B cell (primary cell): ENCODE measurements around the gene PARP3. TPM values are rescaled to one million over a fixed set of nuclear protein-coding genes. Genes with fewer than 3 reads are reported as not detected.

ENCODE experiments used
- ATAC-seq: fragments of 200-7000 bp; cut with Tn5 transposase; one replicate; pipeline ENCODE4 v1.10.0; 2021; ENCODE audit warnings: low read depth, mild to moderate bottlenecking, moderate number of reproducible peaks, moderate library complexity
- CTCF ChIA-PET: fragments of 350-600 bp; sonication (Branson Sonifier 250); formaldehyde crosslinking; loops from one replicate; lab custom pipeline; 2021; ENCODE audit warnings: antibody characterized with exemption, inconsistent platforms; lab: Charles Lee
- POLR2A ChIA-PET: fragments of 350-600 bp; sonication (Branson Sonifier 250); formaldehyde crosslinking; loops from one replicate; lab custom pipeline; 2021; ENCODE audit warnings: antibody characterized with exemption; lab: Charles Lee
- DNase-seq: peaks from one replicate; pipeline ENCODE4 v3.0.0; 2013
- H2AFZ ChIP-seq: 2 replicates; pipeline ENCODE4 v1.6.1; 2012; ENCODE audit warnings: mild to moderate bottlenecking, low read depth, low read length; ENCODE audit not compliant: insufficient read depth, poor library complexity, severe bottlenecking
- H3K27ac ChIP-seq, 2 donors: 1 replicate in 1 of 2; 2 replicates in 1 of 2; pipeline ENCODE4 v1.5.1; 2012 to 2013; ENCODE audit warnings: low read length in 2 of 2, mild to moderate bottlenecking in 2 of 2, moderate library complexity in 1 of 2
- H3K27me3 ChIP-seq, 4 experiments: fragments of 200-600 bp in 1 of 4; sonication (generic) in 1 of 4; replicated peaks in 1 of 4; 1 replicate in 2 of 4; 2 replicates in 2 of 4; pipeline versions ENCODE4 v1.6.1 to v1.7.0; 2013 to 2016; ENCODE audit warnings: low read length in 3 of 4, mild to moderate bottlenecking in 2 of 4, mixed read lengths in 1 of 4, moderate library complexity in 1 of 4; ENCODE audit not compliant: insufficient read depth in 4 of 4, control insufficient read depth in 3 of 4; ENCODE audit errors: control extremely low read depth in 1 of 4
- H3K36me3 ChIP-seq, 2 experiments: replicated peaks in 1 of 2; 1 replicate in 1 of 2; 2 replicates in 1 of 2; pipeline versions ENCODE4 v1.6.1 to v1.7.1; 2013; ENCODE audit warnings: low read length in 1 of 2; ENCODE audit not compliant: insufficient read depth in 2 of 2, control insufficient read depth in 1 of 2; ENCODE audit errors: control extremely low read depth in 1 of 2, extremely low read depth in 1 of 2
- H3K4me1 ChIP-seq, 2 donors: fragments of 200-600 bp in 1 of 2; sonication (generic) in 1 of 2; 1 replicate in 1 of 2; 2 replicates in 1 of 2; pipeline versions ENCODE4 v1.5.1 to v1.6.1; 2013 to 2017; ENCODE audit warnings: low read length in 2 of 2; ENCODE audit not compliant: control insufficient read depth in 2 of 2, insufficient read depth in 2 of 2
- H3K4me2 ChIP-seq: replicated peaks from 2 replicates; pipeline ENCODE3; 2012; ENCODE audit warnings: mild to moderate bottlenecking, low read depth, low read length; ENCODE audit not compliant: poor library complexity, severe bottlenecking
- H3K4me3 ChIP-seq, 5 experiments: fragments of 200-600 bp in 1 of 5; sonication (generic) in 1 of 5; 1 replicate in 3 of 5; 2 replicates in 2 of 5; pipeline versions ENCODE4 v1.5.1 to v1.7.0; 2011 to 2016; ENCODE audit warnings: low read length in 4 of 5, mild to moderate bottlenecking in 4 of 5, low read depth in 2 of 5, control low read depth in 1 of 5, moderate library complexity in 1 of 5; ENCODE audit not compliant: insufficient read depth in 1 of 5; ENCODE audit errors: control extremely low read depth in 1 of 5, extremely low read depth in 1 of 5
- H3K79me2 ChIP-seq: fragments of 200-600 bp; sonication (generic); one replicate; pipeline ENCODE4 v1.6.0; 2016; ENCODE audit warnings: low read length; ENCODE audit not compliant: control insufficient read depth, insufficient read depth
- H3K9ac ChIP-seq: fragments of 200-600 bp; sonication (generic); 2 replicates; pipeline ENCODE4 v1.6.1; 2017; ENCODE audit warnings: mild to moderate bottlenecking, low read length, moderate library complexity
- H3K9me3 ChIP-seq, 3 donors: one replicate each; pipeline versions ENCODE4 v1.6.1 to v1.7.1; 2013; ENCODE audit warnings: low read length in 2 of 3; ENCODE audit not compliant: control insufficient read depth in 2 of 3, insufficient read depth in 1 of 3; ENCODE audit errors: control extremely low read depth in 1 of 3
- H4K20me1 ChIP-seq: 2 replicates; pipeline ENCODE4 v1.6.0; 2012; ENCODE audit warnings: mild to moderate bottlenecking, low read length; ENCODE audit not compliant: insufficient read depth, control insufficient read depth, poor library complexity, severe bottlenecking
- H3K27ac Mint-ChIP-seq: one replicate; pipeline ENCODE4 v1.8.0; 2021; ENCODE audit warnings: mixed read lengths
- H3K27me3 Mint-ChIP-seq: one replicate; pipeline ENCODE4 v1.8.0; 2021; ENCODE audit warnings: mixed read lengths
- H3K4me1 Mint-ChIP-seq: one replicate; pipeline ENCODE4 v1.8.0; 2021; ENCODE audit warnings: mixed read lengths
- H3K4me3 Mint-ChIP-seq: one replicate; pipeline ENCODE4 v1.8.0; 2021; ENCODE audit warnings: mixed read lengths
- H3K9me3 Mint-ChIP-seq: one replicate; pipeline ENCODE4 v1.8.0; 2022; ENCODE audit warnings: mixed read lengths; ENCODE audit not compliant: insufficient read depth
- EZH2 ChIP-seq: IDR thresholded peaks from 2 replicates; pipeline ENCODE4 v1.6.1; 2012; ENCODE audit warnings: borderline replicate concordance, low read depth, mild to moderate bottlenecking, moderate library complexity, low read length; ENCODE audit not compliant: insufficient read depth, poor library complexity, severe bottlenecking
- WGBS: methylation state at CpG from one replicate; pipeline ENCODE4 v1.1.5; 2013; ENCODE audit warnings: missing lambda C conversion rate; ENCODE audit not compliant: insufficient coverage; 5-methylcytosine and 5-hydroxymethylcytosine counted together
- intact Hi-C: fragments of 100-400 bp; cut with micrococcal nuclease; formaldehyde crosslinking; loops from one replicate; pipeline ENCODE4 v1.10.0; 2022
- polyA plus RNA-seq: library from polyadenylated mRNA; depleted of rRNA; stranded (reverse); fragments of >200 nt; gene quantifications from 2 replicates; pipeline ENCODE4 v1.2.3, GENCODE V29; 2012
- total RNA-seq, 2 donors: library from RNA; stranded (reverse); fragments of 120-200 nt in 1 of 2; gene quantifications; 1 replicate in 1 of 2; 2 replicates in 1 of 2; pipeline versions ENCODE4 v1.2.3 to v1.2.4, GENCODE V29; 2013 to 2022
- TF ChIP-seq, protein P1 (sequence below): fragments of 200-600 bp; IDR thresholded peaks from one replicate; pipeline ENCODE4 v1.8.0; 2022; ENCODE audit warnings: antibody characterized with exemption, mild to moderate bottlenecking

PARP3 gene
- total and polyA plus RNA-seq, 2 donors (not counting 1 experiment from before 2014, with no cell fraction given), result 17.7 to 29.7 TPM

DNA sequence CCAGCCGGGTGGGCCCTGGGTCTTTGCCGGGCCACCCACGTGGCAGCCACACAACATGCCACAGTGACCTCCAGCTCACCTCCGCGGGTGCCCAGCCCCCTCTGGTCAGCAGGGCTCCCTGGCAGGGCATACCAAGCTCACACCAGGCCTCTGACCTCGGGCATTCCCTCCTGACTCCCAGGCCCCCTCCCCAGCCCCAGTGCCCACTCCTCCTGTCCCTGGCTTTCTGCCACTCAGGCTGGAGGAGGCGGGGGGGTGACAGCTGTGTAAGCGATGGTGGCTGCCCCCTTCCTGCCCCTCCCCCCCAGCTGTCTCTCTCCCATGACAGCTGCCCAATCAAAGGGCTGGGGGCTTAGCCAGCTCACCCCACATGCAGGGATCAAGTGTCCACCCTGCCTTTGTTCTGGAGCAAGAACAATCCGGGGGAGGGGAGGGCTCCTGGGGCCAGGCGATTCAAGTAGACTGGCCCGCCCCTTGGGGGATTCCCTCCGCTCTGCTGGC lies 21.8 kb downstream of the PARP3 start:
- Histone ChIP-seq H4K20me1 (no peaks in the 10 kb centered on the region), H3K4me3 (no peak overlapping the region), H3K79me2 (peaks cover 4% of the 10 kb centered on the region), H2AFZ (no peak overlapping the region), H3K36me3 (no peaks in the 10 kb centered on the region), H3K27ac (no peak overlapping the region), H3K4me2 (no peak overlapping the region), H3K4me1 (peaks cover 6 to 20% of the 10 kb centered on the region in 2 donors), H3K9me3 (no peaks in the 10 kb centered on the region), H3K9ac (no peak overlapping the region), H3K27me3 (no peaks in the 10 kb centered on the region)
- ChIA-PET CTCF (interaction anchor here (1.7 kb wide), 1 partner anchor 21 kb away, joined by 6 read pairs; the partner anchor contains the start of gene PARP3), POLR2A (no interaction called here)
- 87% methylated on average over 10 of the region's 12 CpGs for WGBS
- intact Hi-C loops, result no loop called here
- Mint-ChIP-seq H3K4me1 (peaks cover 18% of the 10 kb centered on the region), H3K27me3 (no peaks in the 10 kb centered on the region), H3K27ac (no peak overlapping the region), H3K9me3 (no peaks in the 10 kb centered on the region), H3K4me3 (no peak overlapping the region)
- no peak for TF ChIP-seq EZH2
- TF ChIP-seq, protein P1, sequence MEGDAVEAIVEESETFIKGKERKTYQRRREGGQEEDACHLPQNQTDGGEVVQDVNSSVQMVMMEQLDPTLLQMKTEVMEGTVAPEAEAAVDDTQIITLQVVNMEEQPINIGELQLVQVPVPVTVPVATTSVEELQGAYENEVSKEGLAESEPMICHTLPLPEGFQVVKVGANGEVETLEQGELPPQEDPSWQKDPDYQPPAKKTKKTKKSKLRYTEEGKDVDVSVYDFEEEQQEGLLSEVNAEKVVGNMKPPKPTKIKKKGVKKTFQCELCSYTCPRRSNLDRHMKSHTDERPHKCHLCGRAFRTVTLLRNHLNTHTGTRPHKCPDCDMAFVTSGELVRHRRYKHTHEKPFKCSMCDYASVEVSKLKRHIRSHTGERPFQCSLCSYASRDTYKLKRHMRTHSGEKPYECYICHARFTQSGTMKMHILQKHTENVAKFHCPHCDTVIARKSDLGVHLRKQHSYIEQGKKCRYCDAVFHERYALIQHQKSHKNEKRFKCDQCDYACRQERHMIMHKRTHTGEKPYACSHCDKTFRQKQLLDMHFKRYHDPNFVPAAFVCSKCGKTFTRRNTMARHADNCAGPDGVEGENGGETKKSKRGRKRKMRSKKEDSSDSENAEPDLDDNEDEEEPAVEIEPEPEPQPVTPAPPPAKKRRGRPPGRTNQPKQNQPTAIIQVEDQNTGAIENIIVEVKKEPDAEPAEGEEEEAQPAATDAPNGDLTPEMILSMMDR, result no peak
- ATAC-seq (no peak), DNase-seq (no peak)

DNA sequence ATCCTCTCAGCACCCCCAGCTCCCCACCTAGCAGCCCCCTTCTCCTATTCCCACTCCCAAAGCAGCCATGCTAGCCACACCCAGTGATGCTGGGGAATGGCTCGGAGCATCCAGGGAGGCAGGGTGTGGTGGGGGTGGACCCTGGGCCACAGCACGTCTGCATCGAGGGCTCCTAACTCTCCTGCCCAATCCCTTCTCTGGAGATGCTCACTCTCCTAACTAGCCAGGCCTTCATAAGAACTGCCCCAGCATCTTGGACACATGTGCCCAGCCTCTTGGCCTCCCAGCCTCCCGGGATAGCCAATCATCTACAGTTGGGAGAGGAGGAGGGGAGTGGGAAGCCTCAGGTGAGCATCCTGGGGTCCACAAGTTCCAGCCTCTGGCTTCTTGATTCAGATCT lies 22.4 kb downstream of the PARP3 start:
- no peaks in the 10 kb centered on the region for H3K36me3 ChIP-seq
- peaks cover 19% of the 10 kb centered on the region for H3K4me1 Mint-ChIP-seq
- H3K4me1 ChIP-seq, result peaks cover 6 to 20% of the 10 kb centered on the region in 2 donors
- H3K27ac Mint-ChIP-seq, result no peak overlapping the region
- 100% methylated on average over 2 of the region's 4 CpGs for WGBS
- CTCF ChIA-PET, result interaction anchor here (2.1 kb wide), 1 partner anchor 9 kb away, joined by 8 read pairs; the partner anchor contains the start of gene ABHD14B
- H3K27me3 ChIP-seq, result no peaks in the 10 kb centered on the region
- no peak overlapping the region for H3K4me3 Mint-ChIP-seq
- H3K4me3 ChIP-seq, result no peak overlapping the region
- no peaks in the 10 kb centered on the region for H3K9me3 Mint-ChIP-seq
- H4K20me1 ChIP-seq, result no peaks in the 10 kb centered on the region
- peaks cover 4% of the 10 kb centered on the region for H3K79me2 ChIP-seq
- H3K27ac ChIP-seq, result no peak overlapping the region
- TF ChIP-seq, protein P1, result no peak
- TF ChIP-seq EZH2, result no peak
- no peak overlapping the region for H3K9ac ChIP-seq
- H3K27me3 Mint-ChIP-seq, result no peaks in the 10 kb centered on the region
- DNase-seq, result no peak
- no peak overlapping the region for H2AFZ ChIP-seq
- POLR2A ChIA-PET, result no interaction called here
- intact Hi-C loops, result no loop called here
- ATAC-seq, result no peak
- H3K4me2 ChIP-seq, result no peak overlapping the region
- no peaks in the 10 kb centered on the region for H3K9me3 ChIP-seq
